HEK293T (cell line): ENCODE data around the gene WDR45B.

Source experiments
- BHLHE40 ChIP-seq: fragments of 450-650 bp; IDR thresholded peaks from 2 replicates; pipeline ENCODE4 v1.6.1; 2016; ENCODE audit warnings: mild to moderate bottlenecking, moderate library complexity, borderline replicate concordance
- FOXA1 ChIP-seq: fragments of 450-650 bp; IDR thresholded peaks from 2 replicates; pipeline ENCODE4 v1.6.1; 2016; ENCODE audit warnings: mild to moderate bottlenecking
- HDGF ChIP-seq: fragments of 450-650 bp; IDR thresholded peaks from 2 replicates; pipeline ENCODE4 v1.6.1; 2017; ENCODE audit warnings: antibody characterized with exemption, borderline replicate concordance
- L3MBTL2 ChIP-seq: fragments of 450-650 bp; conservative IDR thresholded peaks from 2 replicates; pipeline ENCODE4 v1.6.1; 2016; ENCODE audit warnings: mild to moderate bottlenecking
- LEF1 ChIP-seq: fragments of 450-650 bp; IDR thresholded peaks from 2 replicates; pipeline ENCODE4 v1.6.1; 2017; ENCODE audit warnings: mild to moderate bottlenecking, borderline replicate concordance
- NFRKB ChIP-seq: fragments of 450-650 bp; IDR thresholded peaks from 2 replicates; pipeline ENCODE4 v1.6.1; 2016; ENCODE audit warnings: mild to moderate bottlenecking, moderate library complexity
- PKNOX1 ChIP-seq: fragments of 450-650 bp; IDR thresholded peaks from 2 replicates; pipeline ENCODE4 v1.6.1; 2016
- SP1 ChIP-seq: fragments of 450-650 bp; IDR thresholded peaks from 2 replicates; pipeline ENCODE4 v1.6.1; 2017
- SUZ12 ChIP-seq: fragments of 450-650 bp; IDR thresholded peaks from 2 replicates; pipeline ENCODE4 v1.6.1; 2016; ENCODE audit warnings: mild to moderate bottlenecking
- TARDBP ChIP-seq: fragments of 450-650 bp; IDR thresholded peaks from 2 replicates; pipeline ENCODE4 v1.6.1; 2016

- TF ChIP-seq FOXA1 (no peak), LEF1 (no peak), HDGF (no peak), PKNOX1 (no peak), BHLHE40 (no peak), NFRKB (no peak), TARDBP (no peak), L3MBTL2 (no peak), SUZ12 (no peak), SP1 (no peak)
Measured at GRCh38 chr17:82678265-82678891, 30.1 kb upstream of the WDR45B start.
